ENCODE data around the gene PTPRE.

The PTPRE gene

DNA sequence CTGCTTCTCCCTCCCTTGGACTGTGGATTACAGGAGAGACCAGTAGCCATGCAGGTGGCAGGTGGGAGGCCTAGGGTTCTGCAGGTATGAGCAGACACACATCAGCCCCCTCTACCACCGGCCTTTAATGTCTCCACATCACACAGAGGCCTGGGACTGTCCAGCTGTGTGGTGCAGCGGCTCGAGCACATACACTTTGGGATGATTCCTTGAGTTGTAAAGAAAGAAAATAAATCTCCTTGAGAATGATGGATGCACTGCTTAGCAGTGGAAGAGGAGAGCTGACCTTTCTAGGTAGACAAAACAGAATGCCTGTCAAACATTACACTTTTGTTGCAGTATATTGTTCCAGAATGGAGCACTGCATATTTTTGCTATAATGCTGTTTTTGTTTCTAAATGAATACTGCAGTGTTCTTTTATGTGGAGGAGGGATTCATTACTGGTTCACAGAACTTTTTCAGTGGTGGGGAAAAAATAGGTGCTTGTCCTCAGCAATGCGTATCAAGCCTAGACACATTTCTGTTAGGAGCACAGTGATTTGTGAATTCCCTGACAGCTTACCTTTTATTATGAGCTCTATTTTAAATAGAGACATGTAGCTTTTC, 66.0 kb downstream of the PTPRE start:
- H3K9me3 ChIP-seq (ENCODE audit: severe bottlenecking), result no peaks in the 10 kb centered on the region
- no peak overlapping the region for H3K27ac ChIP-seq (ENCODE audit: poor library complexity, severe bottlenecking)
- H3K4me3 ChIP-seq (ENCODE audit: severe bottlenecking), result no peak overlapping the region
- no peaks in the 10 kb centered on the region for H3K36me3 ChIP-seq (ENCODE audit: low read depth)
- TF ChIP-seq, protein P1, sequence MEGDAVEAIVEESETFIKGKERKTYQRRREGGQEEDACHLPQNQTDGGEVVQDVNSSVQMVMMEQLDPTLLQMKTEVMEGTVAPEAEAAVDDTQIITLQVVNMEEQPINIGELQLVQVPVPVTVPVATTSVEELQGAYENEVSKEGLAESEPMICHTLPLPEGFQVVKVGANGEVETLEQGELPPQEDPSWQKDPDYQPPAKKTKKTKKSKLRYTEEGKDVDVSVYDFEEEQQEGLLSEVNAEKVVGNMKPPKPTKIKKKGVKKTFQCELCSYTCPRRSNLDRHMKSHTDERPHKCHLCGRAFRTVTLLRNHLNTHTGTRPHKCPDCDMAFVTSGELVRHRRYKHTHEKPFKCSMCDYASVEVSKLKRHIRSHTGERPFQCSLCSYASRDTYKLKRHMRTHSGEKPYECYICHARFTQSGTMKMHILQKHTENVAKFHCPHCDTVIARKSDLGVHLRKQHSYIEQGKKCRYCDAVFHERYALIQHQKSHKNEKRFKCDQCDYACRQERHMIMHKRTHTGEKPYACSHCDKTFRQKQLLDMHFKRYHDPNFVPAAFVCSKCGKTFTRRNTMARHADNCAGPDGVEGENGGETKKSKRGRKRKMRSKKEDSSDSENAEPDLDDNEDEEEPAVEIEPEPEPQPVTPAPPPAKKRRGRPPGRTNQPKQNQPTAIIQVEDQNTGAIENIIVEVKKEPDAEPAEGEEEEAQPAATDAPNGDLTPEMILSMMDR (IDR thresholded peaks at IDR 0.05; ENCODE audit: poor library complexity, severe bottlenecking), result no peak
- no peak for DNase-seq (ENCODE audit: low spot score)
- no peak for ATAC-seq (ENCODE audit: low read depth)
- H3K27me3 ChIP-seq (ENCODE audit: insufficient read depth, poor library complexity, severe bottlenecking), result no peaks in the 10 kb centered on the region
- H3K4me1 ChIP-seq (ENCODE audit: insufficient read depth, poor library complexity, severe bottlenecking), result peaks cover 14% of the 10 kb centered on the region

DNA sequence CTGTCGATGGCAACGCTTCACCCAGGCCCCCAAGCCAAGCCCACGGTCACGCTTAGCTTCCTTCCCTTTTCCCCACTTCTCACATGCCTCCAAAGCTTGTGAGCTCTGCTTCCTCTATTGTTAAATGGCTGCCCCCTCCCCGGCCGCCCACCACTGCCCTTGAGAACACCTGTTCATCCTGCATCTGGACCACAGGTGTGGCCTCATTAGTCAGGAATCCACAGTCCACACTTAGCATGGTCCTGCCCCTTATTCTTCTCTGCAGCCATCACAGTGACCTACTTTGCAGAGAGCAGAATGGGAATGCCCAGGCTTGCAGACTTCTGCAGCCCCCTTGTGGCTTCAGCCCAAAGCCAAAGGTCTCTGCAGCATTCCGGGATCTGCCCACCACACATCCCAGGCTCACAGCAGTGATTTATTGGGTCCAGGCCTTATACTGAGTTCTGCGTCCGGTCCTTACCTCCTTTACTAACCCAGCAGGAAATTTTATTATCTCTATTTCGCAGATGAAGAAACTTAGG, 66.9 kb downstream of the PTPRE start:
- no peak overlapping the region for H3K4me3 ChIP-seq (ENCODE audit: severe bottlenecking)
- peaks cover 15% of the 10 kb centered on the region for H3K4me1 ChIP-seq (ENCODE audit: insufficient read depth, poor library complexity, severe bottlenecking)
- ATAC-seq (ENCODE audit: low read depth) (peak; percentile 34; the same call in 2 of the 3 replicates), DNase-seq (ENCODE audit: low spot score) (no peak)
- no peaks in the 10 kb centered on the region for H3K9me3 ChIP-seq (ENCODE audit: severe bottlenecking)
- TF ChIP-seq, protein P1 (IDR thresholded peaks at IDR 0.05; ENCODE audit: poor library complexity, severe bottlenecking), result peak; percentile 23
- no peaks in the 10 kb centered on the region for H3K36me3 ChIP-seq (ENCODE audit: low read depth)
- H3K27me3 ChIP-seq (ENCODE audit: insufficient read depth, poor library complexity, severe bottlenecking), result no peaks in the 10 kb centered on the region
- H3K27ac ChIP-seq (ENCODE audit: poor library complexity, severe bottlenecking), result no peak overlapping the region

DNA sequence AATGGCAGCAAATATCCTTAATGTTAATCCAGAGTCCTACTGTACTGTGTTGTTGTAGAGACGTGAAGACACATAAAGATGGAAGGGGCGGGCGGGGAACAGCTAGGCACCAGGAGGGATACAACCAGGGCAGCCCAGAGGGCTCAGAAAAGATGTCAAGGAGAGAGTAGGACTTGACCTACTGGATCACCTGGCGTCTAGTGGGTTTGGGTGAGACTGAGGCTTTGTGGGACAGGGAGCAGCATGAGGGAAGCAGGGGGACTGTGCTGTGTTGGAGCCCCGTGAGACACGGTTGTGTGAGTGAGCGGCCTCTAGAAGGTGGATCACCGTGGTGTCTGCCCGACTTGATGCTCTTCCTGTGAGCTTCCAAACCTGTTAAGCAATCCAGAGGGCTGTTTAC, 68.0 kb downstream of the PTPRE start:
- TF ChIP-seq, protein P1 (IDR thresholded peaks at IDR 0.05; ENCODE audit: poor library complexity, severe bottlenecking), result no peak
- Histone ChIP-seq H3K9me3 (ENCODE audit: severe bottlenecking) (no peaks in the 10 kb centered on the region), H3K4me1 (ENCODE audit: insufficient read depth, poor library complexity, severe bottlenecking) (peaks cover 15% of the 10 kb centered on the region), H3K4me3 (ENCODE audit: severe bottlenecking) (no peak overlapping the region), H3K36me3 (ENCODE audit: low read depth) (no peaks in the 10 kb centered on the region), H3K27ac (ENCODE audit: poor library complexity, severe bottlenecking) (no peak overlapping the region), H3K27me3 (ENCODE audit: insufficient read depth, poor library complexity, severe bottlenecking) (no peaks in the 10 kb centered on the region)
- ATAC-seq (ENCODE audit: low read depth) (no peak), DNase-seq (ENCODE audit: low spot score) (no peak)

DNA sequence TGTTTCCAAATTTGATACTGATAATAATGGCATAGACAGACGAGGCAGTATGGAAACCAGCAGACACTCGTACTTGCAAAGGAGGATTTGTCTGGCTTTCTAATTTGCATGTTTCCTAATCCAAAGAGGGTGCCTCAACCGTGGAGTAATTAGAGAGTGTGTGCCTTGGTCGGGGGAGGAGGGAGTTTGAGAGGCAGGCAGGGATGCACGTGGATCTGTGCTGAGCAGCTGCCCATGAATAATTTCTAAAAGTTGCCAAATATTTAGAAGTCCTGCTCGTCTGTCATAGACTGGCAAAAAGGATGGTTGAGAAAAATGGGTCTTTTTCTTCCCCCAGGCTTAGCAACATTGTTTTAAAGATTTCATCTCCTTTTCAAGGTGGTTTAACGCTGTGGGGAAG, 69.4 kb downstream of the PTPRE start:
- TF ChIP-seq, protein P1 (IDR thresholded peaks at IDR 0.05; ENCODE audit: poor library complexity, severe bottlenecking), result no peak
- Histone ChIP-seq H3K9me3 (ENCODE audit: severe bottlenecking) (no peaks in the 10 kb centered on the region), H3K36me3 (ENCODE audit: low read depth) (no peaks in the 10 kb centered on the region), H3K27me3 (ENCODE audit: insufficient read depth, poor library complexity, severe bottlenecking) (no peaks in the 10 kb centered on the region), H3K27ac (ENCODE audit: poor library complexity, severe bottlenecking) (peak overlapping the region; percentile 32), H3K4me1 (ENCODE audit: insufficient read depth, poor library complexity, severe bottlenecking) (peaks cover 15% of the 10 kb centered on the region), H3K4me3 (ENCODE audit: severe bottlenecking) (no peak overlapping the region)
- no peak for ATAC-seq (ENCODE audit: low read depth)
- no peak for DNase-seq (ENCODE audit: low spot score)

DNA sequence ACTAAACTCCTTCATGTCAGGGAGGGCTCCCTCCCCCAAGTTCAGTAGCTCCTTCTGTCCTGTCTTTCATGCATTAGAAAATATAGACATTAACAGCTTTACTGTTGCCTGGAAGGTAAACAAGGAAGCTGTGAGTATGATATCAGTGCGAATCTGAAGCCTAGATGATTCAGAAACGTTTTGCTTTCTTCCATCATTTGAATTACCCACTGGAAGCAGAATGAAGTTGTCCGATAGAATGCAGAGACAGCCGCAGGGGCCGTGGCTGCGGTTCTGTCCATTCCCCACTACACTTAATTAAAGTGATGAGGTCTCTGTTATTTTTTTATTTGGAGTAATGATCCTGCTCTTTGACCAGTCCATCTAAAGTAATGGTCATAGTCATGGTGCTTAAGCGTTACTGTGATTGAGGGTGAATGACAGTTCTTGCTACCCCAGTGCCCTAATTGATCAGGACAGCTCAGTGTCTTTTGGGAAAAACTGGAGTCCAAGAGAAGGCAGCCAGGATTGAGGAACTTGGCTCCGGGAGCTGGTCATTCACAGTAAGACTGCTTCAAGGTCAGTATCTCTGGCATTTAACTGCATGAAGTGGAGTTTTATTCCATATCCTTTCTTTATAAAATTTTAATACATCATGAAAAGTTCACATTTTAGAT, 69.9 kb downstream of the PTPRE start:
- Histone ChIP-seq H3K36me3 (ENCODE audit: low read depth) (no peaks in the 10 kb centered on the region), H3K27ac (ENCODE audit: poor library complexity, severe bottlenecking) (peak overlapping the region; percentile 32), H3K9me3 (ENCODE audit: severe bottlenecking) (no peaks in the 10 kb centered on the region), H3K4me1 (ENCODE audit: insufficient read depth, poor library complexity, severe bottlenecking) (peaks cover 15% of the 10 kb centered on the region), H3K4me3 (ENCODE audit: severe bottlenecking) (no peak overlapping the region), H3K27me3 (ENCODE audit: insufficient read depth, poor library complexity, severe bottlenecking) (no peaks in the 10 kb centered on the region)
- ATAC-seq (ENCODE audit: low read depth), result no peak
- no peak for DNase-seq (ENCODE audit: low spot score)
- TF ChIP-seq, protein P1 (IDR thresholded peaks at IDR 0.05; ENCODE audit: poor library complexity, severe bottlenecking), result no peak
